Measurements from ENCODE around the gene TKT. TPM values are rescaled to one million over a fixed set of nuclear protein-coding genes. Genes with fewer than 3 reads are reported as not detected.

Gene TKT
- polyA plus RNA-seq, 2 of the 4 experiments (the other 2 are of a cell fraction), result 628 to 1,457 TPM

GRCh38 chr3:53255423-53255774, 423 bp downstream of the TKT start:
- WGBS (ENCODE audit: missing lambda C conversion rate), result 2% methylated on average over 12 of the region's 44 CpGs
- Histone ChIP-seq H3K9me3 (no peaks in the 10 kb centered on the region), H3K27ac (peak overlapping the region; percentile 99 to 100), H3K4me1 (peaks cover 35% of the 10 kb centered on the region), H3K4me2 (peak overlapping the region; percentile 74), H3K4me3 (peak overlapping the region; percentile 100)
- ChIA-PET CTCF (interaction anchor here (0.6 to 2.0 kb wide), 3 partner anchors 11 to 22 kb away, joined by 4 to 8 read pairs (median 4); no protein-coding TSS in a partner anchor), POLR2A (interaction anchor here (0.6 to 2.9 kb wide), 7 partner anchors 9 to 33 kb away, joined by 3 to 22 read pairs (median 4); no protein-coding TSS in a partner anchor)
- TF ChIP-seq EP300 (IDR thresholded peaks at IDR 0.05) (no peak), MYC (IDR thresholded peaks at IDR 0.05; ENCODE audit: borderline replicate concordance, low read length) (no peak), TP53 (CRISPR knock-in tag; IDR thresholded peaks at IDR 0.05) (no peak), RAD21 (conservative IDR thresholded peaks at IDR 0.05 in 1 of 2, IDR thresholded peaks at IDR 0.05 in 1 of 2) (no peak), ZNF302 (CRISPR knock-in tag; IDR thresholded peaks at IDR 0.05) (no peak), ESRRA (IDR thresholded peaks at IDR 0.05; ENCODE audit: borderline replicate concordance, low read length) (no peak), KDM1A (IDR thresholded peaks at IDR 0.05; ENCODE audit: low read depth) (no peak), RNF2 (IDR thresholded peaks at IDR 0.05; ENCODE audit: borderline replicate concordance, low read depth) (no peak), ATOH8 (CRISPR knock-in tag; IDR thresholded peaks at IDR 0.05; ENCODE audit: low read depth) (no peak), EHMT2 (IDR thresholded peaks at IDR 0.05; ENCODE audit: low read depth) (no peak), FOSL2 (IDR thresholded peaks at IDR 0.05) (no peak), FOSL2 (CRISPR knock-in tag; IDR thresholded peaks at IDR 0.05) (no peak), FOSB (CRISPR knock-in tag; IDR thresholded peaks at IDR 0.05) (no peak)
- FAIRE-seq (no peak), DNase-seq (ENCODE audit: low read depth in 1 of 2, low spot score in 1 of 2) (no peak), ATAC-seq (peak; percentile 3 to 17; a peak in 4 of 6 replicates)

GRCh38 chr3:53254509-53255422, 1.1 kb downstream of the TKT start:
- Histone ChIP-seq H3K4me1 (peaks cover 37% of the 10 kb centered on the region), H3K27ac (peak overlapping the region; percentile 99 to 100), H3K4me2 (peak overlapping the region; percentile 74), H3K4me3 (peak overlapping the region; percentile 100), H3K9me3 (no peaks in the 10 kb centered on the region)
- FAIRE-seq, result no peak
- POLR2A ChIA-PET, result interaction anchor here (0.6 to 2.9 kb wide), 5 partner anchors 15 to 34 kb away, joined by 3 to 22 read pairs (median 4); no protein-coding TSS in a partner anchor
- TF ChIP-seq POLR2A (IDR thresholded peaks at IDR 0.05; ENCODE audit: low read length), result peak; percentile 20; the same call in 1 of the 2 replicates
- TF ChIP-seq JUNB (IDR thresholded peaks at IDR 0.05), result no peak
- 0 out of 2 replicates have a peak, but pooled peaks have one; percentile 40 for TF ChIP-seq PBX3 (IDR thresholded peaks at IDR 0.05)
- peak; percentile 48; the same call in 1 of the 2 replicates for TF ChIP-seq MAX (IDR thresholded peaks at IDR 0.05)
- under 1% methylated on average over 20 of the region's 32 CpGs for whole genome bisulfite sequencing (ENCODE audit: missing lambda C conversion rate)
- CTCF ChIA-PET, result interaction anchor here (1.2 to 2.0 kb wide), 6 partner anchors 10 to 140 kb away, joined by 3 to 8 read pairs (median 4); no protein-coding TSS in a partner anchor
- DNase-seq (ENCODE audit: low read depth in 1 of 2, low spot score in 1 of 2), result no peak
- peak; percentile 55 to 58; a peak in 5 of 6 replicates for ATAC-seq

DNA sequence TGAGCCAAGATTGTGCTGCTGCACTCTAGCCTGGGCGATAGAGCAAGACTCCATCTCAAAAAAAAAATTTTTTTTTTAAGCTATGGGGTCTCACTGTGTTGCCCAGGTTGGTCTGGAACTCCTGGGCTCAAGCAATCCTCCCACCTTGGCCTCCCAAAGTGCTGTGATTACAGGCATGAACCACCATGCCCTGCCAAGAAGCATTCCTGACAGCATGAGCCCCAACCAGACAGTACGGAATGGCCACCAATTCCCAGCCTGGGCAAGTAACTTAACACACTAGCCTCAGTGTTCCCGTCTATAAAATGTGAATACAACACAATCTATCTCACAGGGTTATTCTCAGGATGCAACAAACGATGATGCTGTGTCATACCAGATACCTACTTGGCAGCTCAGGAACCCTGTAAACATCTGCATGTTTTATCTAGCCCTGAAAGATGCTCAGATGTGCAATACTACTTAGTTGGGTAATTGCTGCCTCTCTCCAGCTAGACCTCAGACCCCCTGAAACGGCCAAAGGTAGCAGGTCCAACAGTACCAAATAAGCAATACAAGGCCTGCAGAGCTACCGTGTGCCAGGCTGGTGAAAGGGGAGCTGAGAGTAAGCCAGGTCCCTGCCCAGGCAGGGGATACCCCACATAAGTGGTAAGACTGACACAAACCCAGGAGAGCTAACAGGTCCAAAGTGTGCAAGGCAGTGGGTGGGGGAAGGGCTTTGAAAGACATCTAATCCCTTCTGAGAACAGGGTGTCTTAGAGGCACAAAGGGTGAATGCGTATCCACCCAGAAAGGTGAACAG, 1.9 kb downstream of the TKT start:
- CTCF ChIA-PET, result interaction anchor here (0.8 to 2.0 kb wide), 9 partner anchors 9 to 139 kb away, joined by 3 to 8 read pairs (median 4); no protein-coding TSS in a partner anchor

More for the DNA sequence above, 1.9 kb downstream of the TKT start:
- peaks cover 38% of the 10 kb centered on the region for H3K4me1 ChIP-seq
- TF ChIP-seq KDM1A (IDR thresholded peaks at IDR 0.05; ENCODE audit: low read depth) (peak; percentile 60; the same call in 1 of the 2 replicates), CEBPB (IDR thresholded peaks at IDR 0.05) (0 out of 4 replicates have a peak, but pooled peaks of 1 of the 2 experiments have one; percentile 3), CBX2 (IDR thresholded peaks at IDR 0.05; ENCODE audit: borderline replicate concordance, low read depth) (no peak)
- H3K9me3 ChIP-seq, result no peaks in the 10 kb centered on the region
- POLR2A ChIA-PET, result interaction anchor here (0.6 to 2.9 kb wide), 3 partner anchors 15 to 19 kb away, joined by 3 to 22 read pairs (median 3); no protein-coding TSS in a partner anchor
- FAIRE-seq, result no peak
- H3K4me2 ChIP-seq, result peak overlapping the region; percentile 74
- no peak for DNase-seq (ENCODE audit: low read depth in 1 of 2, low spot score in 1 of 2)
- H3K27ac ChIP-seq, result peak overlapping the region; percentile 99 to 100
- 3% methylated on average over 6 of the region's 7 CpGs for WGBS (ENCODE audit: missing lambda C conversion rate)
- H3K4me3 ChIP-seq, result peak overlapping the region; percentile 100
- peak in 1 of 2 experiments; percentile 5; a peak in 3 of 6 replicates for ATAC-seq

Data from A549 (cell line).